HepG2 (cell line): Measurements from ENCODE around the gene PRRC1.

Experiments used
- CBX2 ChIP-seq, 2 experiments: fragments of 200-600 bp in 1 of 2; sonication (generic); formaldehyde crosslinking in 1 of 2; IDR thresholded peaks; 2 replicates each; pipeline versions ENCODE4 v1.7.0 to v1.8.1; 2018 to 2022; ENCODE audit warnings: low read depth in 2 of 2, low read length in 1 of 2, mild to moderate bottlenecking in 1 of 2, missing genetic modification reagents in 1 of 2
- CHD4 ChIP-seq: fragments of 200-600 bp; sonication (generic); IDR thresholded peaks from 2 replicates; pipeline ENCODE4 v1.7.0; 2017; ENCODE audit warnings: mild to moderate bottlenecking, low read length, borderline replicate concordance
- JDP2 ChIP-seq: sonication (generic); formaldehyde crosslinking; IDR thresholded peaks from 2 replicates; pipeline ENCODE4 v1.8.1; 2022; ENCODE audit warnings: missing genetic modification reagents, borderline replicate concordance
- MYC ChIP-seq: sonication (generic); formaldehyde crosslinking; IDR thresholded peaks from 2 replicates; pipeline ENCODE4 v1.9.0; 2021; ENCODE audit warnings: missing genetic modification reagents, borderline replicate concordance
- PAWR ChIP-seq: sonication (generic); formaldehyde crosslinking; IDR thresholded peaks from 2 replicates; pipeline ENCODE4 v1.4.0; 2020; ENCODE audit warnings: missing genetic modification reagents, mild to moderate bottlenecking, borderline replicate concordance
- PHF5A ChIP-seq: IDR thresholded peaks from one replicate; pipeline ENCODE4 v1.6.1; 2018; ENCODE audit warnings: low read depth, missing genetic modification reagents; ENCODE audit not compliant: unreplicated experiment
- TRIM24 ChIP-seq: sonication (generic); formaldehyde crosslinking; IDR thresholded peaks from 2 replicates; pipeline ENCODE4 v1.8.0; 2022; ENCODE audit warnings: mild to moderate bottlenecking, missing genetic modification reagents
- ZC3H13 ChIP-seq: sonication (generic); formaldehyde crosslinking; IDR thresholded peaks from 2 replicates; pipeline ENCODE4 v1.8.1; 2023; ENCODE audit warnings: mild to moderate bottlenecking, missing genetic modification reagents, moderate library complexity
- ZNF530 ChIP-seq: sonication (generic); formaldehyde crosslinking; IDR thresholded peaks from 2 replicates; pipeline ENCODE4 v1.5.0; 2020; ENCODE audit warnings: low read depth, mild to moderate bottlenecking, missing genetic modification reagents
- ZNF839 ChIP-seq: sonication (generic); formaldehyde crosslinking; IDR thresholded peaks from 2 replicates; pipeline ENCODE4 v1.4.0; 2020; ENCODE audit warnings: missing genetic modification reagents, mild to moderate bottlenecking, borderline replicate concordance
- TF ChIP-seq, protein P1 (sequence below): sonication (generic); formaldehyde crosslinking; IDR thresholded peaks from 2 replicates; pipeline ENCODE4 v1.5.0; 2020; ENCODE audit warnings: missing genetic modification reagents
- TF ChIP-seq, protein P2 (sequence below): sonication (generic); formaldehyde crosslinking; IDR thresholded peaks from 2 replicates; pipeline ENCODE4 v1.4.0; 2020; ENCODE audit warnings: missing genetic modification reagents
- TF ChIP-seq, protein P3 (sequence below): sonication (generic); formaldehyde crosslinking; IDR thresholded peaks from 2 replicates; pipeline ENCODE4 v1.5.0; 2020; ENCODE audit warnings: mild to moderate bottlenecking, missing genetic modification reagents, moderate library complexity

DNA sequence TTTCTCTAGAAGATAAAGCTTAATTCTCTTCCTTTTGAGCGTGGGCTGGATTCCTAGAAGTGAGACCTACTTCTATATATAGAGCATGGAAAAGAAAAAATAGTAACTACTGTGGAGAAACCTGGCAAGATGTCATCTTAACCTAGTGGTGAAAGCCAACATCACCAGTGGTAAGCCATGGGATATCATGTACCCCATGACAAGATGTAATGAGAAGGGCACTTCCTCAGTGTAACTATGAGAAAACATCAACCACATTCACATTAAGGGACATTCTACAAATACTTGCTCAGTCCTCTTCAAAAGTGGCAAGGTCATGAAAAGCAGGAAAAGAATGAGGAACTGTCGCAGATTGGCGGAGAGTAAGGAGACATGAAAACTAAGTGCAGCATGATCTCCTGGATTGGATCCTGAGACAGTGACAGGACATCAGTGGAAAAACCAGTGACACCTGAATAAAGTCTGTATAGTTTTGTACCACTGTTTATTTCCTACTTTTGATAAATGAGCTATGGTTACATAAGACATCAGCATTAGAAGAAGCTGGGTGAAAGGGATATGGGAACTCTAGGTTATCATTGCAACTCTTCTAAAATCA is 65.4 kb downstream of the PRRC1 start:
- TF ChIP-seq JDP2, result no peak
- no peak for TF ChIP-seq CHD4
- TF ChIP-seq, protein P1, sequence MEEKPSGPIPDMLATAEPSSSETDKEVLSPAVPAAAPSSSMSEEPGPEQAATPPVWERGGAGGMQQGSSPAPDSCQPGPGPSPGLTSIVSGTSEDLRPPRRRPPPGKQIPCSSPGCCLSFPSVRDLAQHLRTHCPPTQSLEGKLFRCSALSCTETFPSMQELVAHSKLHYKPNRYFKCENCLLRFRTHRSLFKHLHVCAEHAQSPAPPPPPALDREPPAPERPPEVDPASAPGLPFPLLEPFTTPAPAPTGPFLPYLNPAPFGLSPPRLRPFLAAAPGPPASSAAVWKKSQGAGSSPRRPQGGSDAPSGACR, result no peak
- TF ChIP-seq ZC3H13 (CRISPR knock-in tag), result no peak
- TF ChIP-seq CBX2 (IDR thresholded peaks at IDR 0.05; ENCODE audit: low read depth, low read length), result no peak
- TF ChIP-seq CBX2 (CRISPR knock-in tag; IDR thresholded peaks at IDR 0.05; ENCODE audit: low read depth), result no peak
- no peak for TF ChIP-seq PAWR
- no peak for TF ChIP-seq MYC (CRISPR knock-in tag)
- TF ChIP-seq, protein P2, sequence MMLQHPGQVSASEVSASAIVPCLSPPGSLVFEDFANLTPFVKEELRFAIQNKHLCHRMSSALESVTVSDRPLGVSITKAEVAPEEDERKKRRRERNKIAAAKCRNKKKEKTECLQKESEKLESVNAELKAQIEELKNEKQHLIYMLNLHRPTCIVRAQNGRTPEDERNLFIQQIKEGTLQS (CRISPR knock-in tag), result no peak
- no peak for TF ChIP-seq ZNF839 (CRISPR knock-in tag)
- TF ChIP-seq, protein P3, sequence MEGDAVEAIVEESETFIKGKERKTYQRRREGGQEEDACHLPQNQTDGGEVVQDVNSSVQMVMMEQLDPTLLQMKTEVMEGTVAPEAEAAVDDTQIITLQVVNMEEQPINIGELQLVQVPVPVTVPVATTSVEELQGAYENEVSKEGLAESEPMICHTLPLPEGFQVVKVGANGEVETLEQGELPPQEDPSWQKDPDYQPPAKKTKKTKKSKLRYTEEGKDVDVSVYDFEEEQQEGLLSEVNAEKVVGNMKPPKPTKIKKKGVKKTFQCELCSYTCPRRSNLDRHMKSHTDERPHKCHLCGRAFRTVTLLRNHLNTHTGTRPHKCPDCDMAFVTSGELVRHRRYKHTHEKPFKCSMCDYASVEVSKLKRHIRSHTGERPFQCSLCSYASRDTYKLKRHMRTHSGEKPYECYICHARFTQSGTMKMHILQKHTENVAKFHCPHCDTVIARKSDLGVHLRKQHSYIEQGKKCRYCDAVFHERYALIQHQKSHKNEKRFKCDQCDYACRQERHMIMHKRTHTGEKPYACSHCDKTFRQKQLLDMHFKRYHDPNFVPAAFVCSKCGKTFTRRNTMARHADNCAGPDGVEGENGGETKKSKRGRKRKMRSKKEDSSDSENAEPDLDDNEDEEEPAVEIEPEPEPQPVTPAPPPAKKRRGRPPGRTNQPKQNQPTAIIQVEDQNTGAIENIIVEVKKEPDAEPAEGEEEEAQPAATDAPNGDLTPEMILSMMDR (CRISPR knock-in tag), result no peak
- TF ChIP-seq ZNF530 (CRISPR knock-in tag), result no peak
- TF ChIP-seq PHF5A (CRISPR knock-in tag), result no peak
- TF ChIP-seq TRIM24 (CRISPR knock-in tag), result no peak
